ENCODE results near the gene DOP1A. TPM values are rescaled to one million over a fixed set of nuclear protein-coding genes. Genes with fewer than 3 reads are reported as not detected.

Gene DOP1A
- total RNA-seq, 4 donors from 2014 or later = 25.8 to 52.9 (median 40.6) TPM

- no peak for DNase-seq
- Histone ChIP-seq H3K9me3 (no peaks in the 10 kb centered on the region), H3K27me3 (no peaks in the 10 kb centered on the region), H3K4me1 (no peaks in the 10 kb centered on the region), H3K27ac (no peak overlapping the region), H3K4me3 (no peak overlapping the region), H3K36me3 (peaks cover 0 to 65% (median 14%) of the 10 kb centered on the region in 4 donors)
- WGBS, 2 donors (ENCODE audit: low coverage in 1 of 2) = 73 to 78% methylated on average over 4 of the region's 4 CpGs
- TF ChIP-seq POLR2AphosphoS5 (IDR thresholded peaks at IDR 0.05) = no peak
- no peak for TF ChIP-seq EP300 (IDR thresholded peaks at IDR 0.05; ENCODE audit: low read depth)
- TF ChIP-seq POLR2A (IDR thresholded peaks at IDR 0.05) = no peak
- TF ChIP-seq, protein P1, sequence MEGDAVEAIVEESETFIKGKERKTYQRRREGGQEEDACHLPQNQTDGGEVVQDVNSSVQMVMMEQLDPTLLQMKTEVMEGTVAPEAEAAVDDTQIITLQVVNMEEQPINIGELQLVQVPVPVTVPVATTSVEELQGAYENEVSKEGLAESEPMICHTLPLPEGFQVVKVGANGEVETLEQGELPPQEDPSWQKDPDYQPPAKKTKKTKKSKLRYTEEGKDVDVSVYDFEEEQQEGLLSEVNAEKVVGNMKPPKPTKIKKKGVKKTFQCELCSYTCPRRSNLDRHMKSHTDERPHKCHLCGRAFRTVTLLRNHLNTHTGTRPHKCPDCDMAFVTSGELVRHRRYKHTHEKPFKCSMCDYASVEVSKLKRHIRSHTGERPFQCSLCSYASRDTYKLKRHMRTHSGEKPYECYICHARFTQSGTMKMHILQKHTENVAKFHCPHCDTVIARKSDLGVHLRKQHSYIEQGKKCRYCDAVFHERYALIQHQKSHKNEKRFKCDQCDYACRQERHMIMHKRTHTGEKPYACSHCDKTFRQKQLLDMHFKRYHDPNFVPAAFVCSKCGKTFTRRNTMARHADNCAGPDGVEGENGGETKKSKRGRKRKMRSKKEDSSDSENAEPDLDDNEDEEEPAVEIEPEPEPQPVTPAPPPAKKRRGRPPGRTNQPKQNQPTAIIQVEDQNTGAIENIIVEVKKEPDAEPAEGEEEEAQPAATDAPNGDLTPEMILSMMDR (IDR thresholded peaks at IDR 0.05) = no peak
- in situ Hi-C loops (cut with MboI; ENCODE audit: low pct_ligation_motif_present in 1 of 4, low pct_unique_long_range_greater_than_20kb in 1 of 4, low sequenced_read_pairs in 3 of 4) = no loop called here
- intact Hi-C loops (cut with DNase I; ENCODE audit: low total_unique reads) = no loop called here
These were observed 86.5 kb downstream of the DOP1A start for GRCh38 chr6:83153883-83154521.

DNA sequence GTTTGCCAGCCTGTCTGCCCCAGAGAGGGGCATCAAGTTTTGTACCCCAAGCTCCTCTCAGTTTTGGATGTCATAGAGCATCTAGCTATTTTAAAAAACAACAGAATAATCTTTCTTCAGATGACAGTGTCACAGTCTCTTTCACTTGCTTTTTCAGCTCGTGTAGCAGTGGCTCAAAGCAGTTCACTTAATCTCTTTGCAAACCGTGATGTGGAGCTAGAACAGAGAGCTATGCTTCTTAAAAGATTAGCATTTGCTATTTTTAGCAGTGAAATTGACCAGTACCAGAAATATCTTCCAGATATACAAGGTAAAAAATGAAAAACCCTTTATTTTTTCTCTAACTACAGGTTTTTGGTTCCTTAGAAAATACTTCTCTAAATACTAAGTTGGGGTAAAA, 88.3 kb downstream of the DOP1A start:
- TF ChIP-seq POLR2AphosphoS5 (IDR thresholded peaks at IDR 0.05) (no peak), EP300 (IDR thresholded peaks at IDR 0.05; ENCODE audit: low read depth) (no peak), POLR2A (IDR thresholded peaks at IDR 0.05) (no peak)
- TF ChIP-seq, protein P1 (IDR thresholded peaks at IDR 0.05) = no peak
- in situ Hi-C loops (cut with MboI; ENCODE audit: low pct_ligation_motif_present in 1 of 4, low pct_unique_long_range_greater_than_20kb in 1 of 4, low sequenced_read_pairs in 3 of 4) = no loop called here
- 78 to 87% methylated on average over 2 of the region's 2 CpGs for WGBS, 2 donors (ENCODE audit: low coverage in 1 of 2)
- DNase-seq = no peak
- intact Hi-C loops (cut with DNase I; ENCODE audit: low total_unique reads) = no loop called here
- peaks cover 0 to 72% (median 19%) of the 10 kb centered on the region in 4 donors for H3K36me3 ChIP-seq
- no peaks in the 10 kb centered on the region for H3K27me3 ChIP-seq
- H3K27ac ChIP-seq = no peak overlapping the region
- H3K4me3 ChIP-seq = no peak overlapping the region
- no peaks in the 10 kb centered on the region for H3K9me3 ChIP-seq
- no peaks in the 10 kb centered on the region for H3K4me1 ChIP-seq

- TF ChIP-seq, protein P1 (IDR thresholded peaks at IDR 0.05) = no peak
- TF ChIP-seq EP300 (IDR thresholded peaks at IDR 0.05; ENCODE audit: low read depth) = no peak
- no peak for TF ChIP-seq POLR2AphosphoS5 (IDR thresholded peaks at IDR 0.05)
- no peak for TF ChIP-seq POLR2A (IDR thresholded peaks at IDR 0.05)
- no peaks in the 10 kb centered on the region for H3K4me1 ChIP-seq
- no peaks in the 10 kb centered on the region for H3K9me3 ChIP-seq
- no peak overlapping the region for H3K4me3 ChIP-seq
- intact Hi-C loops (cut with DNase I; ENCODE audit: low total_unique reads) (no loop called here), in situ Hi-C loops (cut with MboI; ENCODE audit: low pct_ligation_motif_present in 1 of 4, low pct_unique_long_range_greater_than_20kb in 1 of 4, low sequenced_read_pairs in 3 of 4) (no loop called here)
- H3K36me3 ChIP-seq = peaks cover 0 to 72% (median 29%) of the 10 kb centered on the region in 4 donors
- no peaks in the 10 kb centered on the region for H3K27me3 ChIP-seq
- H3K27ac ChIP-seq = no peak overlapping the region
- WGBS, 2 donors (ENCODE audit: low coverage in 1 of 2) = 71 to 94% methylated on average over 1 of the region's 1 CpG
- DNase-seq = no peak
These were observed 92.7 kb downstream of the DOP1A start for GRCh38 chr6:83160167-83160566.

- no peak for TF ChIP-seq POLR2AphosphoS5 (IDR thresholded peaks at IDR 0.05)
- no peak for TF ChIP-seq EP300 (IDR thresholded peaks at IDR 0.05; ENCODE audit: low read depth)
- TF ChIP-seq, protein P1 (IDR thresholded peaks at IDR 0.05) = no peak
- no peak for TF ChIP-seq POLR2A (IDR thresholded peaks at IDR 0.05)
- Histone ChIP-seq H3K27ac (no peak overlapping the region), H3K36me3 (peaks cover 0 to 93% (median 45%) of the 10 kb centered on the region in 4 donors), H3K9me3 (no peaks in the 10 kb centered on the region), H3K27me3 (no peaks in the 10 kb centered on the region), H3K4me1 (no peaks in the 10 kb centered on the region), H3K4me3 (no peak overlapping the region)
- WGBS, 2 donors (ENCODE audit: low coverage in 1 of 2) = 86 to 94% methylated on average over 3 to 5 of the region's 5 CpGs
- no peak for DNase-seq
- intact Hi-C loops (cut with DNase I; ENCODE audit: low total_unique reads) = no loop called here
- in situ Hi-C loops (cut with MboI; ENCODE audit: low pct_ligation_motif_present in 1 of 4, low pct_unique_long_range_greater_than_20kb in 1 of 4, low sequenced_read_pairs in 3 of 4) = no loop called here
These were observed 100.3 kb downstream of the DOP1A start for GRCh38 chr6:83167726-83168278.
